ENCODE results near the gene ZFYVE19. TPM values are rescaled to one million over a fixed set of nuclear protein-coding genes. Genes with fewer than 3 reads are reported as not detected.

ZFYVE19 gene
- total and polyA plus RNA-seq, 2 of the 13 experiments (the other 11 are each of a cell fraction or from before 2014, with no cell fraction given), result 23.3 to 44.0 TPM

DNA sequence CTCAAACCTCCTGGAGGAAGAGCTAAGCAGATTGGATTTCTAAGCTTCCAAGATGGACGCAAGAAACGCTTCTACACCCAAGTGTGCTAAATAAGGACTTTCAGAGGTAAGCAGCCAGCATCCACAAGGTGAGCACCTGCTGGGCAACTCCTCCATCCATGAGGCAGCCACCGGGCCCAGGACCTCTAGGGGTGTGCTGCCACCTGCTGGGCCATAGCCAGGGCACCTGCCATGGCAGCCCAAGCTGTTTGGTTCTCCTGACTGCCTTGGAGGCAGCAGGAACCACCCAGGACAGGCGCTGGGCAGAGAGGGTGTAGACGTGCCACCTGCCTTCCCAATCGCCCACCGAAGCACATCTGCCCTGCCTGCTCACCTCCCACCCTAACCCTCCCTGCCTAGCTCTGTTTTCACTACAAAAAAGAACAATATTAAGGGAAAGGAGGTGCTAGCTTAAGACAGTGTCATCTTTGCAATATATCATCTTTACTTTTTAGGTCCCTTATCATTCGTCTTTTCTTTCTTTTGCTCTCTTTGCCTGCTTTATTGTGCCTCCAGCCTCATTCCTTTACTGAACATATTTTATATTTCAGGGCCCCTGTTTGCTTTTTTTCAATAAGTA lies 24.2 kb upstream of the ZFYVE19 start (continued):
- TF ChIP-seq, protein P1, sequence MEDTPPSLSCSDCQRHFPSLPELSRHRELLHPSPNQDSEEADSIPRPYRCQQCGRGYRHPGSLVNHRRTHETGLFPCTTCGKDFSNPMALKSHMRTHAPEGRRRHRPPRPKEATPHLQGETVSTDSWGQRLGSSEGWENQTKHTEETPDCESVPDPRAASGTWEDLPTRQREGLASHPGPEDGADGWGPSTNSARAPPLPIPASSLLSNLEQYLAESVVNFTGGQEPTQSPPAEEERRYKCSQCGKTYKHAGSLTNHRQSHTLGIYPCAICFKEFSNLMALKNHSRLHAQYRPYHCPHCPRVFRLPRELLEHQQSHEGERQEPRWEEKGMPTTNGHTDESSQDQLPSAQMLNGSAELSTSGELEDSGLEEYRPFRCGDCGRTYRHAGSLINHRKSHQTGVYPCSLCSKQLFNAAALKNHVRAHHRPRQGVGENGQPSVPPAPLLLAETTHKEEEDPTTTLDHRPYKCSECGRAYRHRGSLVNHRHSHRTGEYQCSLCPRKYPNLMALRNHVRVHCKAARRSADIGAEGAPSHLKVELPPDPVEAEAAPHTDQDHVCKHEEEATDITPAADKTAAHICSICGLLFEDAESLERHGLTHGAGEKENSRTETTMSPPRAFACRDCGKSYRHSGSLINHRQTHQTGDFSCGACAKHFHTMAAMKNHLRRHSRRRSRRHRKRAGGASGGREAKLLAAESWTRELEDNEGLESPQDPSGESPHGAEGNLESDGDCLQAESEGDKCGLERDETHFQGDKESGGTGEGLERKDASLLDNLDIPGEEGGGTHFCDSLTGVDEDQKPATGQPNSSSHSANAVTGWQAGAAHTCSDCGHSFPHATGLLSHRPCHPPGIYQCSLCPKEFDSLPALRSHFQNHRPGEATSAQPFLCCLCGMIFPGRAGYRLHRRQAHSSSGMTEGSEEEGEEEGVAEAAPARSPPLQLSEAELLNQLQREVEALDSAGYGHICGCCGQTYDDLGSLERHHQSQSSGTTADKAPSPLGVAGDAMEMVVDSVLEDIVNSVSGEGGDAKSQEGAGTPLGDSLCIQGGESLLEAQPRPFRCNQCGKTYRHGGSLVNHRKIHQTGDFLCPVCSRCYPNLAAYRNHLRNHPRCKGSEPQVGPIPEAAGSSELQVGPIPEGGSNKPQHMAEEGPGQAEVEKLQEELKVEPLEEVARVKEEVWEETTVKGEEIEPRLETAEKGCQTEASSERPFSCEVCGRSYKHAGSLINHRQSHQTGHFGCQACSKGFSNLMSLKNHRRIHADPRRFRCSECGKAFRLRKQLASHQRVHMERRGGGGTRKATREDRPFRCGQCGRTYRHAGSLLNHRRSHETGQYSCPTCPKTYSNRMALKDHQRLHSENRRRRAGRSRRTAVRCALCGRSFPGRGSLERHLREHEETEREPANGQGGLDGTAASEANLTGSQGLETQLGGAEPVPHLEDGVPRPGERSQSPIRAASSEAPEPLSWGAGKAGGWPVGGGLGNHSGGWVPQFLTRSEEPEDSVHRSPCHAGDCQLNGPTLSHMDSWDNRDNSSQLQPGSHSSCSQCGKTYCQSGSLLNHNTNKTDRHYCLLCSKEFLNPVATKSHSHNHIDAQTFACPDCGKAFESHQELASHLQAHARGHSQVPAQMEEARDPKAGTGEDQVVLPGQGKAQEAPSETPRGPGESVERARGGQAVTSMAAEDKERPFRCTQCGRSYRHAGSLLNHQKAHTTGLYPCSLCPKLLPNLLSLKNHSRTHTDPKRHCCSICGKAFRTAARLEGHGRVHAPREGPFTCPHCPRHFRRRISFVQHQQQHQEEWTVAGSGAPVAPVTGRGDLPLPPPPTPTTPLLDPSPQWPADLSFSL (CRISPR knock-in tag; IDR thresholded peaks at IDR 0.05), result no peak
- TF ChIP-seq, protein P2, sequence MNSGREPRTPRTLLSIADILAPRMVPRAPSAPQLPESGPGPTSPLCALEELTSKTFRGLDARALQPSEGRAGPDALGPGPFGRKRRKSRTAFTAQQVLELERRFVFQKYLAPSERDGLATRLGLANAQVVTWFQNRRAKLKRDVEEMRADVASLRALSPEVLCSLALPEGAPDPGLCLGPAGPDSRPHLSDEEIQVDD (CRISPR knock-in tag; IDR thresholded peaks at IDR 0.05; ENCODE audit: borderline replicate concordance), result 0 out of 2 replicates have a peak, but pooled peaks have one; percentile 42
- TF ChIP-seq, protein P3, sequence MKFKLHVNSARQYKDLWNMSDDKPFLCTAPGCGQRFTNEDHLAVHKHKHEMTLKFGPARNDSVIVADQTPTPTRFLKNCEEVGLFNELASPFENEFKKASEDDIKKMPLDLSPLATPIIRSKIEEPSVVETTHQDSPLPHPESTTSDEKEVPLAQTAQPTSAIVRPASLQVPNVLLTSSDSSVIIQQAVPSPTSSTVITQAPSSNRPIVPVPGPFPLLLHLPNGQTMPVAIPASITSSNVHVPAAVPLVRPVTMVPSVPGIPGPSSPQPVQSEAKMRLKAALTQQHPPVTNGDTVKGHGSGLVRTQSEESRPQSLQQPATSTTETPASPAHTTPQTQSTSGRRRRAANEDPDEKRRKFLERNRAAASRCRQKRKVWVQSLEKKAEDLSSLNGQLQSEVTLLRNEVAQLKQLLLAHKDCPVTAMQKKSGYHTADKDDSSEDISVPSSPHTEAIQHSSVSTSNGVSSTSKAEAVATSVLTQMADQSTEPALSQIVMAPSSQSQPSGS (CRISPR knock-in tag; IDR thresholded peaks at IDR 0.05), result peak; percentile 63; the same call in 1 of the 2 replicates
- TF ChIP-seq, protein P4, sequence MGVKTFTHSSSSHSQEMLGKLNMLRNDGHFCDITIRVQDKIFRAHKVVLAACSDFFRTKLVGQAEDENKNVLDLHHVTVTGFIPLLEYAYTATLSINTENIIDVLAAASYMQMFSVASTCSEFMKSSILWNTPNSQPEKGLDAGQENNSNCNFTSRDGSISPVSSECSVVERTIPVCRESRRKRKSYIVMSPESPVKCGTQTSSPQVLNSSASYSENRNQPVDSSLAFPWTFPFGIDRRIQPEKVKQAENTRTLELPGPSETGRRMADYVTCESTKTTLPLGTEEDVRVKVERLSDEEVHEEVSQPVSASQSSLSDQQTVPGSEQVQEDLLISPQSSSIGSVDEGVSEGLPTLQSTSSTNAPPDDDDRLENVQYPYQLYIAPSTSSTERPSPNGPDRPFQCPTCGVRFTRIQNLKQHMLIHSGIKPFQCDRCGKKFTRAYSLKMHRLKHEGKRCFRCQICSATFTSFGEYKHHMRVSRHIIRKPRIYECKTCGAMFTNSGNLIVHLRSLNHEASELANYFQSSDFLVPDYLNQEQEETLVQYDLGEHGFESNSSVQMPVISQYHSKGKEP (CRISPR knock-in tag; IDR thresholded peaks at IDR 0.05), result no peak
- TF ChIP-seq, protein P5, sequence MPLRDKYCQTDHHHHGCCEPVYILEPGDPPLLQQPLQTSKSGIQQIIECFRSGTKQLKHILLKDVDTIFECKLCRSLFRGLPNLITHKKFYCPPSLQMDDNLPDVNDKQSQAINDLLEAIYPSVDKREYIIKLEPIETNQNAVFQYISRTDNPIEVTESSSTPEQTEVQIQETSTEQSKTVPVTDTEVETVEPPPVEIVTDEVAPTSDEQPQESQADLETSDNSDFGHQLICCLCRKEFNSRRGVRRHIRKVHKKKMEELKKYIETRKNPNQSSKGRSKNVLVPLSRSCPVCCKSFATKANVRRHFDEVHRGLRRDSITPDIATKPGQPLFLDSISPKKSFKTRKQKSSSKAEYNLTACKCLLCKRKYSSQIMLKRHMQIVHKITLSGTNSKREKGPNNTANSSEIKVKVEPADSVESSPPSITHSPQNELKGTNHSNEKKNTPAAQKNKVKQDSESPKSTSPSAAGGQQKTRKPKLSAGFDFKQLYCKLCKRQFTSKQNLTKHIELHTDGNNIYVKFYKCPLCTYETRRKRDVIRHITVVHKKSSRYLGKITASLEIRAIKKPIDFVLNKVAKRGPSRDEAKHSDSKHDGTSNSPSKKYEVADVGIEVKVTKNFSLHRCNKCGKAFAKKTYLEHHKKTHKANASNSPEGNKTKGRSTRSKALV (CRISPR knock-in tag; IDR thresholded peaks at IDR 0.05), result no peak
- TF ChIP-seq THAP11 (CRISPR knock-in tag; IDR thresholded peaks at IDR 0.05) (peak; percentile 69; the same call in 1 of the 2 replicates), ZNF850 (CRISPR knock-in tag; conservative IDR thresholded peaks at IDR 0.05) (no peak), KLF6 (CRISPR knock-in tag; IDR thresholded peaks at IDR 0.05) (0 out of 2 replicates have a peak, but pooled peaks have one; percentile 44)
- TF ChIP-seq, protein P6, sequence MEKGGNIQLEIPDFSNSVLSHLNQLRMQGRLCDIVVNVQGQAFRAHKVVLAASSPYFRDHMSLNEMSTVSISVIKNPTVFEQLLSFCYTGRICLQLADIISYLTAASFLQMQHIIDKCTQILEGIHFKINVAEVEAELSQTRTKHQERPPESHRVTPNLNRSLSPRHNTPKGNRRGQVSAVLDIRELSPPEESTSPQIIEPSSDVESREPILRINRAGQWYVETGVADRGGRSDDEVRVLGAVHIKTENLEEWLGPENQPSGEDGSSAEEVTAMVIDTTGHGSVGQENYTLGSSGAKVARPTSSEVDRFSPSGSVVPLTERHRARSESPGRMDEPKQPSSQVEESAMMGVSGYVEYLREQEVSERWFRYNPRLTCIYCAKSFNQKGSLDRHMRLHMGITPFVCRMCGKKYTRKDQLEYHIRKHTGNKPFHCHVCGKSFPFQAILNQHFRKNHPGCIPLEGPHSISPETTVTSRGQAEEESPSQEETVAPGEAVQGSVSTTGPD (CRISPR knock-in tag; IDR thresholded peaks at IDR 0.05), result no peak

All from HepG2 (cell line).